Liver (tissue), 9 donors: ENCODE results near the gene ELAC2. TPM values are rescaled to one million over a fixed set of nuclear protein-coding genes. Genes with fewer than 3 reads are reported as not detected.

Source experiments
- DNase-seq: peaks from one replicate; pipeline ENCODE4 v3.0.0-alpha.2; 2017; ENCODE audit warnings: low spot score
- H3K27ac ChIP-seq, 2 donors: one replicate each; pipeline ENCODE4 v1.7.0; 2013; ENCODE audit warnings: inconsistent platforms in 2 of 2, low read length in 2 of 2, control low read depth in 1 of 2, low read depth in 1 of 2, mild to moderate bottlenecking in 1 of 2
- H3K27me3 ChIP-seq, 4 donors: one replicate each; pipeline versions ENCODE4 v1.6.1 to v1.7.0; 2013; ENCODE audit warnings: low read length in 3 of 4, inconsistent platforms in 1 of 4, mild to moderate bottlenecking in 1 of 4, moderate library complexity in 1 of 4; ENCODE audit not compliant: control insufficient read depth in 4 of 4, insufficient read depth in 4 of 4
- H3K36me3 ChIP-seq, 4 donors: one replicate each; pipeline versions ENCODE4 v1.6.1 to v1.7.0; 2013; ENCODE audit warnings: low read length in 3 of 4, mild to moderate bottlenecking in 3 of 4, low read depth in 1 of 4, moderate library complexity in 1 of 4; ENCODE audit not compliant: control insufficient read depth in 4 of 4, insufficient read depth in 3 of 4
- H3K4me1 ChIP-seq, 4 donors: one replicate each; pipeline versions ENCODE4 v1.6.1 to v1.7.0; 2013; ENCODE audit warnings: low read length in 3 of 4, mild to moderate bottlenecking in 3 of 4, moderate library complexity in 1 of 4; ENCODE audit not compliant: control insufficient read depth in 4 of 4, insufficient read depth in 4 of 4
- H3K4me3 ChIP-seq, 3 donors: one replicate each; pipeline versions ENCODE4 v1.6.1 to v1.7.0; 2013; ENCODE audit warnings: low read length in 3 of 3, control low read depth in 1 of 3, low read depth in 1 of 3, mild to moderate bottlenecking in 1 of 3
- H3K9ac ChIP-seq, 2 donors: one replicate each; pipeline ENCODE4 v1.7.0; 2013; ENCODE audit warnings: low read length in 2 of 2, mild to moderate bottlenecking in 2 of 2, moderate library complexity in 2 of 2, control low read depth in 1 of 2, low read depth in 1 of 2
- H3K9me3 ChIP-seq, 4 donors: one replicate each; pipeline versions ENCODE4 v1.6.1 to v1.7.0; 2013; ENCODE audit warnings: low read length in 3 of 4; ENCODE audit not compliant: control insufficient read depth in 4 of 4
- EGR1 ChIP-seq, 2 donors: IDR thresholded peaks; 2 replicates each; pipeline ENCODE4 v1.6.1; 2016 to 2018; ENCODE audit warnings: antibody characterized with exemption in 2 of 2, low read depth in 2 of 2
- FOXA1 ChIP-seq: IDR thresholded peaks from 2 replicates; pipeline ENCODE4 v1.6.1; 2016; ENCODE audit warnings: antibody characterized with exemption
- FOXA2 ChIP-seq: IDR thresholded peaks from 2 replicates; pipeline ENCODE4 v1.6.1; 2016; ENCODE audit warnings: antibody characterized with exemption
- GABPA ChIP-seq, 2 donors: IDR thresholded peaks in 1 of 2; conservative IDR thresholded peaks in 1 of 2; 2 replicates each; pipeline ENCODE4 v1.6.1; 2016; ENCODE audit warnings: antibody characterized with exemption in 2 of 2, mild to moderate bottlenecking in 1 of 2, moderate library complexity in 1 of 2
- NR2F2 ChIP-seq: IDR thresholded peaks from 2 replicates; pipeline ENCODE4 v1.6.1; 2016; ENCODE audit warnings: antibody characterized with exemption
- RAD21 ChIP-seq, 2 donors: IDR thresholded peaks; 2 replicates each; pipeline ENCODE4 v1.6.1; 2016; ENCODE audit warnings: antibody characterized with exemption in 2 of 2, mild to moderate bottlenecking in 2 of 2
- RXRA ChIP-seq, 2 donors: IDR thresholded peaks; 2 replicates each; pipeline ENCODE4 v1.6.1; 2017 to 2018; ENCODE audit warnings: antibody characterized with exemption in 2 of 2, mild to moderate bottlenecking in 1 of 2
- TAF1 ChIP-seq: conservative IDR thresholded peaks from 2 replicates; pipeline ENCODE4 v1.6.1; 2016; ENCODE audit warnings: antibody characterized with exemption, mild to moderate bottlenecking
- YY1 ChIP-seq: IDR thresholded peaks from 2 replicates; pipeline ENCODE4 v1.6.1; 2016; ENCODE audit warnings: antibody characterized with exemption, mild to moderate bottlenecking
- WGBS: extraction: QIAGEN DNeasy Blood & Tissue Kit; methylation state at CpG from one replicate; pipeline ENCODE4 v1.1.7; 2013; 5-methylcytosine and 5-hydroxymethylcytosine counted together
- polyA plus RNA-seq, 2 donors: library from polyadenylated mRNA; stranded (reverse) in 1 of 2; unstranded in 1 of 2; fragments of 200-250 nt in 1 of 2; fragments of >200 nt in 1 of 2; fragmentation: Nextera tagmentation in 1 of 2; extraction: Ambion mirVana in 1 of 2; gene quantifications; one replicate each; pipeline versions ENCODE4 v1.2.1 to v1.2.3, GENCODE V29; 2013 to 2015
- total RNA-seq, 2 donors: library from RNA; depleted of rRNA; stranded (reverse); fragments of >200 nt; gene quantifications; one replicate each; pipeline ENCODE4 v1.2.3, GENCODE V29; 2014
- TF ChIP-seq, protein P1 (sequence below): IDR thresholded peaks from 2 replicates; pipeline ENCODE4 v1.6.1; 2016; ENCODE audit warnings: antibody characterized with exemption
- TF ChIP-seq, protein P2 (sequence below): IDR thresholded peaks from 2 replicates; pipeline ENCODE4 v1.6.1; 2016; ENCODE audit warnings: antibody characterized with exemption
- TF ChIP-seq, protein P3 (sequence below): IDR thresholded peaks from 2 replicates; pipeline ENCODE4 v1.6.1; 2016; ENCODE audit warnings: antibody characterized with exemption, mild to moderate bottlenecking
- TF ChIP-seq, protein P4 (sequence below): IDR thresholded peaks from 2 replicates; pipeline ENCODE4 v1.6.1; 2016; ENCODE audit warnings: antibody characterized with exemption
- TF ChIP-seq, protein P5 (sequence below): fragments of 150-350 bp; IDR thresholded peaks from 2 replicates; pipeline ENCODE4 v1.5.1; 2017; ENCODE audit warnings: improper control_type of control experiment, low read depth, low read length; ENCODE audit not compliant: missing input control
- donor health status: healthy.
- donor health status: healthy.
- donor health status: healthy.
- donor health status: healthy.
- donor health status: healthy.

The ELAC2 gene
- total and polyA plus RNA-seq, 4 donors: 26.5 to 54.1 (median 36.2) TPM

DNA sequence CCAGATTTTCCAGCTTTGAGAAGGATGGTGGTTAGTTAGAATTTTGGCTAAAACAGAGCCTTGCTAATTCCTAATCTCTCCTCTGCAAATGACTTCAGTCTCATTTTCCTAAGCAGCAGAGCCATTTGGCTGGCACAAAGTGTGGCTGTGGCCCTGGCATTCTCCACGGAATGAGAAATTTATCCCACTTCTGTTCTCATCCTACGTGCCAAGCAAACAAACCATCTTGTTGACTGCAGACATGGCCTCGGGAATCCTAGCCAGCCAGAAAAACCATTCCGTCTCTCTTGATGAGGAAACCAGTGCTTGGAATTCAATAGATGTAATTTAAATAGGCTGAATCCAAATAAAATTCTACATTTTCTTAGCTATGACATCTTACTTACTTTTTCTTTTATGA, 34.1 kb upstream of the ELAC2 start:
- DNase-seq: no peak
- WGBS: 71% methylated on average over 4 of the region's 4 CpGs
- no peaks in the 10 kb centered on the region for H3K9me3 ChIP-seq
- no peaks in the 10 kb centered on the region for H3K4me1 ChIP-seq
- no peaks in the 10 kb centered on the region for H3K36me3 ChIP-seq
- TF ChIP-seq TAF1 (no peak), RXRA (IDR thresholded peaks at IDR 0.05) (no peak), FOXA2 (no peak), RAD21 (IDR thresholded peaks at IDR 0.05) (no peak), GABPA (IDR thresholded peaks at IDR 0.05 in 1 of 2, conservative IDR thresholded peaks at IDR 0.05 in 1 of 2) (no peak), YY1 (no peak), FOXA1 (no peak)
- TF ChIP-seq, protein P1, sequence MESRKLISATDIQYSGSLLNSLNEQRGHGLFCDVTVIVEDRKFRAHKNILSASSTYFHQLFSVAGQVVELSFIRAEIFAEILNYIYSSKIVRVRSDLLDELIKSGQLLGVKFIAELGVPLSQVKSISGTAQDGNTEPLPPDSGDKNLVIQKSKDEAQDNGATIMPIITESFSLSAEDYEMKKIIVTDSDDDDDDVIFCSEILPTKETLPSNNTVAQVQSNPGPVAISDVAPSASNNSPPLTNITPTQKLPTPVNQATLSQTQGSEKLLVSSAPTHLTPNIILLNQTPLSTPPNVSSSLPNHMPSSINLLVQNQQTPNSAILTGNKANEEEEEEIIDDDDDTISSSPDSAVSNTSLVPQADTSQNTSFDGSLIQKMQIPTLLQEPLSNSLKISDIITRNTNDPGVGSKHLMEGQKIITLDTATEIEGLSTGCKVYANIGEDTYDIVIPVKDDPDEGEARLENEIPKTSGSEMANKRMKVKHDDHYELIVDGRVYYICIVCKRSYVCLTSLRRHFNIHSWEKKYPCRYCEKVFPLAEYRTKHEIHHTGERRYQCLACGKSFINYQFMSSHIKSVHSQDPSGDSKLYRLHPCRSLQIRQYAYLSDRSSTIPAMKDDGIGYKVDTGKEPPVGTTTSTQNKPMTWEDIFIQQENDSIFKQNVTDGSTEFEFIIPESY: no peak
- TF ChIP-seq, protein P2, sequence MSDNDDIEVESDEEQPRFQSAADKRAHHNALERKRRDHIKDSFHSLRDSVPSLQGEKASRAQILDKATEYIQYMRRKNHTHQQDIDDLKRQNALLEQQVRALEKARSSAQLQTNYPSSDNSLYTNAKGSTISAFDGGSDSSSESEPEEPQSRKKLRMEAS: no peak
- TF ChIP-seq, protein P3, sequence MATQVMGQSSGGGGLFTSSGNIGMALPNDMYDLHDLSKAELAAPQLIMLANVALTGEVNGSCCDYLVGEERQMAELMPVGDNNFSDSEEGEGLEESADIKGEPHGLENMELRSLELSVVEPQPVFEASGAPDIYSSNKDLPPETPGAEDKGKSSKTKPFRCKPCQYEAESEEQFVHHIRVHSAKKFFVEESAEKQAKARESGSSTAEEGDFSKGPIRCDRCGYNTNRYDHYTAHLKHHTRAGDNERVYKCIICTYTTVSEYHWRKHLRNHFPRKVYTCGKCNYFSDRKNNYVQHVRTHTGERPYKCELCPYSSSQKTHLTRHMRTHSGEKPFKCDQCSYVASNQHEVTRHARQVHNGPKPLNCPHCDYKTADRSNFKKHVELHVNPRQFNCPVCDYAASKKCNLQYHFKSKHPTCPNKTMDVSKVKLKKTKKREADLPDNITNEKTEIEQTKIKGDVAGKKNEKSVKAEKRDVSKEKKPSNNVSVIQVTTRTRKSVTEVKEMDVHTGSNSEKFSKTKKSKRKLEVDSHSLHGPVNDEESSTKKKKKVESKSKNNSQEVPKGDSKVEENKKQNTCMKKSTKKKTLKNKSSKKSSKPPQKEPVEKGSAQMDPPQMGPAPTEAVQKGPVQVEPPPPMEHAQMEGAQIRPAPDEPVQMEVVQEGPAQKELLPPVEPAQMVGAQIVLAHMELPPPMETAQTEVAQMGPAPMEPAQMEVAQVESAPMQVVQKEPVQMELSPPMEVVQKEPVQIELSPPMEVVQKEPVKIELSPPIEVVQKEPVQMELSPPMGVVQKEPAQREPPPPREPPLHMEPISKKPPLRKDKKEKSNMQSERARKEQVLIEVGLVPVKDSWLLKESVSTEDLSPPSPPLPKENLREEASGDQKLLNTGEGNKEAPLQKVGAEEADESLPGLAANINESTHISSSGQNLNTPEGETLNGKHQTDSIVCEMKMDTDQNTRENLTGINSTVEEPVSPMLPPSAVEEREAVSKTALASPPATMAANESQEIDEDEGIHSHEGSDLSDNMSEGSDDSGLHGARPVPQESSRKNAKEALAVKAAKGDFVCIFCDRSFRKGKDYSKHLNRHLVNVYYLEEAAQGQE: no peak
- TF ChIP-seq, protein P4, sequence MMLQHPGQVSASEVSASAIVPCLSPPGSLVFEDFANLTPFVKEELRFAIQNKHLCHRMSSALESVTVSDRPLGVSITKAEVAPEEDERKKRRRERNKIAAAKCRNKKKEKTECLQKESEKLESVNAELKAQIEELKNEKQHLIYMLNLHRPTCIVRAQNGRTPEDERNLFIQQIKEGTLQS: no peak
- TF ChIP-seq, protein P5, sequence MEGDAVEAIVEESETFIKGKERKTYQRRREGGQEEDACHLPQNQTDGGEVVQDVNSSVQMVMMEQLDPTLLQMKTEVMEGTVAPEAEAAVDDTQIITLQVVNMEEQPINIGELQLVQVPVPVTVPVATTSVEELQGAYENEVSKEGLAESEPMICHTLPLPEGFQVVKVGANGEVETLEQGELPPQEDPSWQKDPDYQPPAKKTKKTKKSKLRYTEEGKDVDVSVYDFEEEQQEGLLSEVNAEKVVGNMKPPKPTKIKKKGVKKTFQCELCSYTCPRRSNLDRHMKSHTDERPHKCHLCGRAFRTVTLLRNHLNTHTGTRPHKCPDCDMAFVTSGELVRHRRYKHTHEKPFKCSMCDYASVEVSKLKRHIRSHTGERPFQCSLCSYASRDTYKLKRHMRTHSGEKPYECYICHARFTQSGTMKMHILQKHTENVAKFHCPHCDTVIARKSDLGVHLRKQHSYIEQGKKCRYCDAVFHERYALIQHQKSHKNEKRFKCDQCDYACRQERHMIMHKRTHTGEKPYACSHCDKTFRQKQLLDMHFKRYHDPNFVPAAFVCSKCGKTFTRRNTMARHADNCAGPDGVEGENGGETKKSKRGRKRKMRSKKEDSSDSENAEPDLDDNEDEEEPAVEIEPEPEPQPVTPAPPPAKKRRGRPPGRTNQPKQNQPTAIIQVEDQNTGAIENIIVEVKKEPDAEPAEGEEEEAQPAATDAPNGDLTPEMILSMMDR: no peak
- H3K4me3 ChIP-seq: no peak overlapping the region
- no peak overlapping the region for H3K9ac ChIP-seq
- no peak overlapping the region for H3K27ac ChIP-seq
- peaks cover 0 to 3% (median 0%) of the 10 kb centered on the region in 4 donors for H3K27me3 ChIP-seq

DNA sequence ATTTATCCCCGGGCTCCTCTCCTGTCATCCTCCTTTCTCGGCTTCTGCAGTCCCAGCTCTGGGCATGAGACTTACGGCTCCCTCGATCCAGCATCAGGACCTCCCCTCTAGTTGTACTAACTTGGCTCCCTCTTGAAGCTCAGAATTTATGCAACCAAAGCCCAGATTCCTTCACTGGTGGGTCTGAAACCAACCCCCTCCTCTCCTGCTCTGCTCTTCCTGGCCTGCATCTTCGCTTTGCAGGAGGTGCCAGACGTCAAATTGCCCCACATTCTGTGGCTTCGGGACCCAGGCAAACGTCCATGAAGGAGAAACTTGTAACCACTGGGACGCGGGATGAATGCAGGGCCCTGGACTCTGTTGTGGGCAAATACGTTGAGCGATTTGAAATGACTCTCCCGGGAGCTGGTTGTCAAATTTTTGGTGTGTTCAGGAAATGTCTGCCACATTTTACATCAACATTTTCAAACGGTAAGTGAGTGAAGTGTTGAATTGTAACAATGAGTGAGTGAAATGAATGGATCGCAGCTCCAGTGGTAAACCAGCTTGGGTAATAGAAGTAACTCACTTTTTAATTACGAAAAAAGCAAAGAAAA, 29.3 kb upstream of the ELAC2 start:
- 68% methylated on average over 16 of the region's 16 CpGs for WGBS
- DNase-seq: no peak
- Histone ChIP-seq H3K27ac (no peak overlapping the region), H3K36me3 (no peaks in the 10 kb centered on the region), H3K27me3 (peaks cover 0 to 7% (median 1%) of the 10 kb centered on the region in 4 donors), H3K4me3 (no peak overlapping the region), H3K9ac (no peak overlapping the region), H3K9me3 (no peaks in the 10 kb centered on the region), H3K4me1 (no peaks in the 10 kb centered on the region)
- TF ChIP-seq, protein P2: no peak
- TF ChIP-seq, protein P3: no peak
- TF ChIP-seq, protein P5: no peak
- no peak for TF ChIP-seq EGR1 (IDR thresholded peaks at IDR 0.05; ENCODE audit: low read depth in 2 of 2)
- no peak for TF ChIP-seq NR2F2
- TF ChIP-seq FOXA1: no peak
- TF ChIP-seq, protein P4: no peak
